H1 (cell line): ENCODE data around the gene MYOD1. TPM values are rescaled to one million over a fixed set of nuclear protein-coding genes. Genes with fewer than 3 reads are reported as not detected.

ENCODE experiments used
- CTCF ChIA-PET: fragments of 300-600 bp; sonication (Branson Sonifier 250); formaldehyde crosslinking; loops from one replicate; lab custom pipeline; 2021; ENCODE audit not compliant: partially characterized antibody; lab: Charles Lee
- POLR2A ChIA-PET: fragments of 300-600 bp; sonication (Branson Sonifier 250); formaldehyde crosslinking; loops from one replicate; lab custom pipeline; 2021; ENCODE audit warnings: inconsistent platforms; ENCODE audit not compliant: partially characterized antibody; lab: Charles Lee
- DNase-seq, 2 experiments: peaks; one replicate each; pipeline versions ENCODE4 v3.0.0 to v3.0.0-alpha.2; 2010 to 2022; ENCODE audit warnings: low spot score in 2 of 2, low read depth in 1 of 2, mixed read lengths in 1 of 2
- FAIRE-seq: peaks from 2 replicates; lab custom pipeline; 2011; peaks lifted over from hg19 to GRCh38; lab: Jason Lieb, UNC
- H2AFZ ChIP-seq: 2 replicates; pipeline ENCODE4 v1.8.1; 2012; ENCODE audit warnings: low read length, inconsistent platforms
- H2AK5ac ChIP-seq: 2 replicates; pipeline ENCODE4 v1.6.1; 2013; ENCODE audit warnings: low read depth, low read length
- H2BK120ac ChIP-seq: replicated peaks from 2 replicates; pipeline ENCODE3; 2013; ENCODE audit warnings: low read depth, low read length, inconsistent platforms
- H2BK12ac ChIP-seq: 2 replicates; pipeline ENCODE4 v1.6.1; 2013; ENCODE audit warnings: low read depth, low read length
- H2BK15ac ChIP-seq: 2 replicates; pipeline ENCODE4 v1.6.1; 2013; ENCODE audit warnings: low read length
- H2BK20ac ChIP-seq: 2 replicates; pipeline ENCODE4 v1.6.1; 2013; ENCODE audit warnings: low read length
- H2BK5ac ChIP-seq: 2 replicates; pipeline ENCODE4 v1.6.1; 2013; ENCODE audit warnings: low read depth, low read length
- H3K14ac ChIP-seq: 2 replicates; pipeline ENCODE4 v1.6.1; 2013; ENCODE audit warnings: inconsistent platforms; ENCODE audit not compliant: insufficient read length
- H3K18ac ChIP-seq: 2 replicates; pipeline ENCODE4 v1.6.1; 2013; ENCODE audit warnings: low read length; ENCODE audit errors: extremely low read depth
- H3K23ac ChIP-seq: 2 replicates; pipeline ENCODE4 v1.6.1; 2013; ENCODE audit warnings: inconsistent platforms; ENCODE audit not compliant: insufficient read length
- H3K23me2 ChIP-seq: 2 replicates; pipeline ENCODE4 v1.6.1; 2013; ENCODE audit warnings: low read depth, low read length
- H3K27ac ChIP-seq: 2 replicates; pipeline ENCODE4 v1.6.1; 2011; ENCODE audit warnings: low read depth, low read length, inconsistent platforms
- H3K27me3 ChIP-seq, 4 experiments: replicated peaks in 1 of 4; 1 replicate in 1 of 4; 2 replicates in 3 of 4; pipeline versions ENCODE4 v1.6.1 to v1.8.1; 2011 to 2013; ENCODE audit warnings: low read length in 3 of 4, mild to moderate bottlenecking in 3 of 4, inconsistent platforms in 2 of 4, mixed read lengths in 2 of 4, moderate library complexity in 1 of 4; ENCODE audit not compliant: control insufficient read depth in 3 of 4, insufficient read depth in 3 of 4; ENCODE audit errors: extremely low read depth in 1 of 4
- H3K36me3 ChIP-seq, 4 experiments: 2 replicates each; pipeline versions ENCODE4 v1.6.1 to v1.8.1; 2011 to 2013; ENCODE audit warnings: mild to moderate bottlenecking in 4 of 4, low read length in 3 of 4, moderate library complexity in 2 of 4, control low read depth in 1 of 4, inconsistent platforms in 1 of 4; ENCODE audit not compliant: insufficient read depth in 4 of 4, control insufficient read depth in 2 of 4
- H3K4ac ChIP-seq: replicated peaks from 2 replicates; pipeline ENCODE3; 2013; ENCODE audit warnings: low read length, low read depth, mixed read lengths, inconsistent platforms; ENCODE audit not compliant: insufficient read length
- H3K4me1 ChIP-seq, 4 experiments: replicated peaks in 1 of 4; 1 replicate in 1 of 4; 2 replicates in 3 of 4; pipeline versions ENCODE4 v1.6.1 to v1.8.1; 2011 to 2013; ENCODE audit warnings: low read length in 3 of 4, inconsistent platforms in 2 of 4, mixed read lengths in 1 of 4; ENCODE audit not compliant: insufficient read depth in 4 of 4, control insufficient read depth in 3 of 4
- H3K4me2 ChIP-seq, 2 experiments: 2 replicates each; pipeline versions ENCODE4 v1.6.1 to v1.8.1; 2011 to 2013; ENCODE audit warnings: low read depth in 2 of 2, low read length in 2 of 2, control low read depth in 1 of 2, inconsistent platforms in 1 of 2, mild to moderate bottlenecking in 1 of 2; ENCODE audit not compliant: insufficient read depth in 1 of 2
- H3K4me3 ChIP-seq, 4 experiments: fragments of 200-600, 300-600 bp in 1 of 4; sonication (generic), shearing (Covaris generic), sonication (Bioruptor Twin) in 1 of 4; 2 replicates each; pipeline versions ENCODE4 v1.5.1 to v1.8.1; 2011 to 2016; ENCODE audit warnings: low read length in 4 of 4, low read depth in 3 of 4, control low read depth in 2 of 4, inconsistent platforms in 2 of 4, mild to moderate bottlenecking in 2 of 4, mixed read lengths in 1 of 4, moderate library complexity in 1 of 4; ENCODE audit not compliant: insufficient read depth in 2 of 4; ENCODE audit errors: extremely low read depth in 1 of 4
- H3K56ac ChIP-seq: replicated peaks from 2 replicates; pipeline ENCODE3; 2013; ENCODE audit warnings: low read depth, mild to moderate bottlenecking, mixed read lengths, low read length, inconsistent platforms; ENCODE audit not compliant: insufficient read length
- H3K79me1 ChIP-seq: 2 replicates; pipeline ENCODE4 v1.6.1; 2013; ENCODE audit warnings: low read depth, low read length, control low read depth
- H3K79me2 ChIP-seq, 2 experiments: 2 replicates each; pipeline versions ENCODE4 v1.6.1 to v1.8.1; 2012 to 2013; ENCODE audit warnings: low read length in 2 of 2, mild to moderate bottlenecking in 2 of 2, inconsistent platforms in 1 of 2; ENCODE audit not compliant: insufficient read depth in 2 of 2, control insufficient read depth in 1 of 2
- H3K9ac ChIP-seq, 4 experiments: replicated peaks in 1 of 4; 1 replicate in 1 of 4; 2 replicates in 3 of 4; pipeline versions ENCODE4 v1.6.1 to v1.8.1; 2011 to 2013; ENCODE audit warnings: low read depth in 3 of 4, low read length in 3 of 4, control low read depth in 2 of 4, mild to moderate bottlenecking in 2 of 4, moderate library complexity in 2 of 4, inconsistent platforms in 1 of 4; ENCODE audit errors: extremely low read depth in 1 of 4
- H3K9me3 ChIP-seq, 2 experiments: 2 replicates each; pipeline versions ENCODE4 v1.6.1 to v1.8.1; 2012 to 2013; ENCODE audit warnings: mild to moderate bottlenecking in 2 of 2, moderate library complexity in 2 of 2, control low read depth in 1 of 2, inconsistent platforms in 1 of 2, low read depth in 1 of 2, low read length in 1 of 2, mixed read lengths in 1 of 2; ENCODE audit not compliant: insufficient read depth in 2 of 2
- H4K20me1 ChIP-seq, 2 experiments: replicated peaks in 1 of 2; 2 replicates each; pipeline versions ENCODE3 to v1.8.1; 2011 to 2013; ENCODE audit warnings: inconsistent platforms in 2 of 2, low read length in 2 of 2, mild to moderate bottlenecking in 1 of 2; ENCODE audit not compliant: insufficient read depth in 2 of 2, control insufficient read depth in 1 of 2
- H4K5ac ChIP-seq: 2 replicates; pipeline ENCODE4 v1.6.1; 2013; ENCODE audit warnings: low read length, low read depth, mixed read lengths, inconsistent platforms; ENCODE audit not compliant: insufficient read length
- H4K8ac ChIP-seq: 2 replicates; pipeline ENCODE4 v1.8.0; 2013; ENCODE audit warnings: mild to moderate bottlenecking, moderate library complexity, low read length, inconsistent platforms; ENCODE audit not compliant: insufficient read depth; ENCODE audit errors: extremely low read depth
- H4K91ac ChIP-seq: replicated peaks from 2 replicates; pipeline ENCODE3; 2013; ENCODE audit warnings: low read length, mixed read lengths, inconsistent platforms; ENCODE audit not compliant: insufficient read length
- BRCA1 ChIP-seq: IDR thresholded peaks from 2 replicates; pipeline ENCODE4 v1.6.1; 2012; ENCODE audit warnings: low read depth, low read length, improper control_type of control experiment
- CBX5 ChIP-seq: fragments of 300-800, 300-1000 bp; sonication (generic); IDR thresholded peaks from 2 replicates; pipeline ENCODE4 v1.7.1; 2016; ENCODE audit warnings: antibody characterized with exemption, low read length, low read depth
- GABPA ChIP-seq: IDR thresholded peaks from 2 replicates; pipeline ENCODE4 v1.6.1; 2011; ENCODE audit warnings: mild to moderate bottlenecking, low read length, moderate library complexity, borderline replicate concordance; ENCODE audit not compliant: insufficient read depth
- PHF8 ChIP-seq: fragments of 200-600 bp; sonication (generic); conservative IDR thresholded peaks from 2 replicates; pipeline ENCODE4 v1.7.1; 2012; ENCODE audit warnings: low read depth, mild to moderate bottlenecking, inconsistent platforms, low read length, moderate library complexity
- POLR2AphosphoS5 ChIP-seq: IDR thresholded peaks from 2 replicates; pipeline ENCODE4 v1.6.1; 2011; ENCODE audit warnings: low read depth, low read length
- RXRA ChIP-seq: IDR thresholded peaks from 2 replicates; pipeline ENCODE4 v1.6.1; 2011; ENCODE audit warnings: low read depth, mild to moderate bottlenecking, low read length, moderate library complexity; ENCODE audit not compliant: insufficient read depth
- SAP30 ChIP-seq: fragments of 300-600 bp; sonication (generic); IDR thresholded peaks from 2 replicates; pipeline ENCODE4 v1.7.1; 2012; ENCODE audit warnings: low read length, moderate library complexity, mild to moderate bottlenecking, inconsistent platforms; ENCODE audit not compliant: insufficient read depth, insufficient replicate concordance
- TBP ChIP-seq: IDR thresholded peaks from 2 replicates; pipeline ENCODE4 v1.6.1; 2011; ENCODE audit warnings: low read depth, low read length, improper control_type of control experiment
- YY1 ChIP-seq: IDR thresholded peaks from 2 replicates; pipeline ENCODE4 v1.6.1; 2011; ENCODE audit warnings: low read depth, mild to moderate bottlenecking, low read length
- WGBS, 2 experiments: shearing (Covaris generic) in 1 of 2; methylation state at CpG; one replicate each; pipeline versions ENCODE4 v1.1.6 to v1.1.7; 2013 to 2015; ENCODE audit warnings: low lambda C conversion rate in 2 of 2, mixed read lengths in 2 of 2, inconsistent platforms in 1 of 2, low coverage in 1 of 2, missing lambda C conversion rate in 1 of 2; ENCODE audit not compliant: insufficient replicate concordance in 2 of 2, insufficient coverage in 1 of 2, insufficient read length in 1 of 2; ENCODE audit errors: extremely low coverage in 1 of 2, missing lambda C conversion rate in 1 of 2; 5-methylcytosine and 5-hydroxymethylcytosine counted together
- polyA plus RNA-seq, 7 experiments: library from polyadenylated mRNA; depleted of rRNA in 3 of 7; stranded (reverse) in 5 of 7; unstranded in 2 of 7; fragments of >200 nt in 5 of 7; fragments of 200-250 nt in 2 of 7; gene quantifications; 1 replicate in 5 of 7; 2 replicates in 1 of 7; 4 replicates in 1 of 7; pipeline versions ENCODE4 v1.2.1 to v1.2.3, GENCODE V29; 2011 to 2013; ENCODE audit warnings: missing spikeins in 2 of 7, mixed read lengths in 2 of 7
- total RNA-seq: library from RNA; stranded (reverse); fragmentation: NEBNext Ultra II Directional; extraction: Animal tissue kit (Norgen Biotek cat#: 25700); gene quantifications from 2 replicates; pipeline ENCODE4 v1.2.1, GENCODE V29; 2021
- TF ChIP-seq, protein P1 (sequence below): IDR thresholded peaks from 2 replicates; pipeline ENCODE4 v1.6.1; 2012; ENCODE audit warnings: low read length, inconsistent platforms

Gene MYOD1
- total and polyA plus RNA-seq, 2 of the 8 experiments (the other 6 are each of a cell fraction or from before 2014, with no cell fraction given): not detected

DNA sequence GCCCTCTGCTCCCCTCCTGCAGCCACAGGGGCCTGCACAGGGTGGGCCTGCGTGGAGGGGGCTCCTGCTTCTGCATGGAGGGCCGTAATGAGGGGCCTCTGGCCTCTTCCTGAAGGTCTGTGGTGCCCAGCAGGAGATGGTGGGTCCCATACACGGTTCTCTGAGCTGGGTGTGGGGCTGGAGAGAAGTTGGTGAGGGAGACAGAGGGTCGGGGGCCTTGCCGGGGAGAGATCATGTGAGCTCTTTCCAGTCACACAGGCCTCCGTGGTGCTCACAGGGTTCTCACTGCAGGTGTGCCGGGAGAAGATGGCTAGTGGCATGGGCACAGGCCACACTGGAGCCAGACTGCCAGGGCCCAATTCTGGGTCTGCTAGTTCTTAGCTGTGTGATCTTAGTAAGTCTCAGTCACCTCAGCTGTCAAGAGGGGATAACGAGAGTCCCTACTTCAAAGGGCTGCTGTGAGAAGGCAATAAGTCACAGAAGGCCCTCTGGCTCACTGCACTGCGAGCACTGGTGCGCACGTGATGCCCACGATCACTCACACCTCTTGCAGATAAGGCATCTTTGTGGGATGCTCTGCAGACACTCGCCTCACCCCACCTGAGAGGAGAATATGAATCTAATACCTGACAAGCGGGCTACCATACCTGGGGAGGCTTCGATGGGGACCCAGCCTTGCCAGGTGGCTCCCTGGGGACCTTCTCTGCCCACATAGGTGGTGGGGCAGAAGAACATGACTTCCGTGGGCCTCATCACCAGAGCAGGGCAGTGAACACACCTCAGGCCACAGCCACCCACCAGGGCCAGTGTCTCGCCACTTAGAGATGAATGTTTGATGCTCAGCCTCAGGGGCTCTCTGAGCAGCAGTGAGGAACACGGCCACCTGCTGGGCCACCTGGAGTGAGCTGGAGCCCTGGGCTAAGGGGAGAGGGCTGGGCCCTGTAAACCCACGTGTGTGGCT lies 29.7 kb downstream of the MYOD1 start:
- Histone ChIP-seq H2BK120ac (no peak overlapping the region), H3K79me1 (no peaks in the 10 kb centered on the region), H2BK12ac (no peak overlapping the region), H4K5ac (no peak overlapping the region), H3K23ac (no peak overlapping the region), H3K56ac (no peak overlapping the region), H2BK15ac (no peak overlapping the region), H3K23me2 (no peaks in the 10 kb centered on the region), H2AFZ (no peak overlapping the region), H4K20me1 (no peaks in the 10 kb centered on the region), H3K79me2 (no peaks in the 10 kb centered on the region), H3K4me3 (no peak overlapping the region), H3K9me3 (no peaks in the 10 kb centered on the region), H3K36me3 (no peaks in the 10 kb centered on the region), H4K8ac (no peak overlapping the region), H2BK20ac (no peak overlapping the region), H3K4me1 (no peaks in the 10 kb centered on the region), H4K91ac (no peak overlapping the region), H3K27me3 (no peaks in the 10 kb centered on the region), H3K14ac (no peak overlapping the region), H2BK5ac (no peak overlapping the region), H3K27ac (no peak overlapping the region), H3K9ac (no peak overlapping the region), H3K4ac (no peak overlapping the region), H3K4me2 (no peak overlapping the region), H3K18ac (no peak overlapping the region), H2AK5ac (no peak overlapping the region)
- WGBS, 2 experiments: 90% methylated on average over 19 of the region's 19 CpGs; no CpG with 5 or more reads in 1 of the 2 experiments
- DNase-seq (no peak), FAIRE-seq (no peak)
- ChIA-PET POLR2A (no interaction called here), CTCF (interaction anchor here (1.0 to 11.8 kb wide), 8 partner anchors 11 to 224 kb away, joined by 3 to 159 read pairs (median 8); partner anchors contain the start of gene KCNC1)
- TF ChIP-seq TBP (no peak), POLR2AphosphoS5 (no peak), YY1 (no peak), CBX5 (no peak), GABPA (no peak), BRCA1 (no peak), SAP30 (no peak), PHF8 (no peak), RXRA (no peak)
- TF ChIP-seq, protein P1, sequence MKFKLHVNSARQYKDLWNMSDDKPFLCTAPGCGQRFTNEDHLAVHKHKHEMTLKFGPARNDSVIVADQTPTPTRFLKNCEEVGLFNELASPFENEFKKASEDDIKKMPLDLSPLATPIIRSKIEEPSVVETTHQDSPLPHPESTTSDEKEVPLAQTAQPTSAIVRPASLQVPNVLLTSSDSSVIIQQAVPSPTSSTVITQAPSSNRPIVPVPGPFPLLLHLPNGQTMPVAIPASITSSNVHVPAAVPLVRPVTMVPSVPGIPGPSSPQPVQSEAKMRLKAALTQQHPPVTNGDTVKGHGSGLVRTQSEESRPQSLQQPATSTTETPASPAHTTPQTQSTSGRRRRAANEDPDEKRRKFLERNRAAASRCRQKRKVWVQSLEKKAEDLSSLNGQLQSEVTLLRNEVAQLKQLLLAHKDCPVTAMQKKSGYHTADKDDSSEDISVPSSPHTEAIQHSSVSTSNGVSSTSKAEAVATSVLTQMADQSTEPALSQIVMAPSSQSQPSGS: no peak
